ENCODE measurements around the gene AK9. TPM values are rescaled to one million over a fixed set of nuclear protein-coding genes. Genes with fewer than 3 reads are reported as not detected.
"Not testable (repeated sequence)": the region's sequence is repeated elsewhere in the genome, so short reads cannot be mapped to it uniquely, and the experiment has no call there.

Gene AK9
- total RNA-seq, 4 donors from 2014 or later = 3.9 to 8.2 (median 7.1) TPM

DNA sequence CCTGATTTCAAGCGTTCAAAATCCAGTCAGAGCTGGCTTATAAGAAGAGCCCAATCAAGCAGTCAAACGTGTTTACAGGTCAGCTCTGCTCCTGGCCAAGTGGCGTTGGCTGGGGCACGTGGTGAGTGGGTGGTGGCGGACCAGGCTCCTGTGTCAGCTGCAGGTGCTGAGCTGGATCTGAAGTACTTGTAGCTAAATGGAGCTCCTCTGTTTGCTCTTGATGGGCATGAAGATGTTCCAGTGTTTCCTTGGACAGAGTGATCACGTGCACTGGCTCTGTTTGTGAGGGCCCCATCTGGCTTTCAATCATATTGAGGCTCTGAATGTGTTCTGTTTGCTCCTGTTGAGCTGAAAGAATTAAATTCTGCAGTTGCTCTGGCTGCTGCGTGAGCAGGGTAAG is 225.2 kb downstream of the AK9 start:
- intact Hi-C loops (cut with DNase I; ENCODE audit: low total_unique reads) = no loop called here
- H3K4me3 ChIP-seq = no peak overlapping the region
- H3K36me3 ChIP-seq = peaks cover 0 to 47% of the 10 kb centered on the region in 2 donors
- no peaks in the 10 kb centered on the region for H3K4me1 ChIP-seq
- no peak for DNase-seq
- H3K27me3 ChIP-seq = no peaks in the 10 kb centered on the region
- peak overlapping the region in 1 of 4 donors; percentile 42 for H3K27ac ChIP-seq
- in situ Hi-C loops (cut with MboI; ENCODE audit: low sequenced_read_pairs in 4 of 4) = no loop called here
- H3K9me3 ChIP-seq = no peaks in the 10 kb centered on the region
- TF ChIP-seq POLR2A (IDR thresholded peaks at IDR 0.05) = no peak
- no peak for TF ChIP-seq CTCF (IDR thresholded peaks at IDR 0.05 in 4 of 5, conservative IDR thresholded peaks at IDR 0.05 in 1 of 5)
- peak in 1 of 2 donors; percentile 47 for ATAC-seq

- Histone ChIP-seq H3K4me1 (peaks cover 9 to 13% of the 10 kb centered on the region in 2 donors), H3K36me3 (peaks cover 0 to 26% of the 10 kb centered on the region in 2 donors), H3K4me3 (no peak overlapping the region), H3K27ac (no peak overlapping the region), H3K27me3 (no peaks in the 10 kb centered on the region), H3K9me3 (no peaks in the 10 kb centered on the region)
- no peak for TF ChIP-seq CTCF (IDR thresholded peaks at IDR 0.05 in 4 of 5, conservative IDR thresholded peaks at IDR 0.05 in 1 of 5)
- TF ChIP-seq POLR2A (IDR thresholded peaks at IDR 0.05) = no peak
- in situ Hi-C loops (cut with MboI; ENCODE audit: low sequenced_read_pairs in 4 of 4) (no loop called here), intact Hi-C loops (cut with DNase I; ENCODE audit: low total_unique reads) (no loop called here)
- DNase-seq (no peak), ATAC-seq (no peak)
These were observed 229.1 kb downstream of the AK9 start for GRCh38 chr6:109461733-109462526.

- H3K4me3 ChIP-seq; intact Hi-C loops (cut with DNase I; ENCODE audit: low total_unique reads); DNase-seq; H3K27ac ChIP-seq; H3K27me3 ChIP-seq; ATAC-seq; in situ Hi-C loops (cut with MboI; ENCODE audit: low sequenced_read_pairs in 4 of 4); H3K9me3 ChIP-seq: not testable (repeated sequence)
- Histone ChIP-seq H3K4me1 (peaks cover 16 to 20% of the 10 kb centered on the region in 2 donors), H3K36me3 (peaks cover 0 to 22% of the 10 kb centered on the region in 2 donors)
These were observed 229.8 kb downstream of the AK9 start for GRCh38 chr6:109461205-109461604.

- Histone ChIP-seq H3K4me3 (no peak overlapping the region), H3K4me1 (peaks cover 18 to 24% of the 10 kb centered on the region in 2 donors), H3K27me3 (no peaks in the 10 kb centered on the region), H3K27ac (no peak overlapping the region), H3K36me3 (peaks cover 0 to 12% of the 10 kb centered on the region in 2 donors), H3K9me3 (no peaks in the 10 kb centered on the region)
- ATAC-seq (no peak), DNase-seq (no peak)
- TF ChIP-seq CTCF (IDR thresholded peaks at IDR 0.05 in 4 of 5, conservative IDR thresholded peaks at IDR 0.05 in 1 of 5) (no peak), POLR2A (IDR thresholded peaks at IDR 0.05) (no peak)
- intact Hi-C loops (cut with DNase I; ENCODE audit: low total_unique reads) = no loop called here
- in situ Hi-C loops (cut with MboI; ENCODE audit: low sequenced_read_pairs in 4 of 4) = no loop called here
These were observed 230.7 kb downstream of the AK9 start for GRCh38 chr6:109460161-109460829.

All from gastrocnemius medialis (tissue), 4 donors.